Kidney (tissue), 14 donors: ENCODE measurements around the gene PNPLA7. TPM values are rescaled to one million over a fixed set of nuclear protein-coding genes. Genes with fewer than 3 reads are reported as not detected.

Experiments used
- DNase-seq, 5 donors: peaks; one replicate each; pipeline ENCODE4 v3.0.0-alpha.2; 2013 to 2020
- FAIRE-seq: peaks from 2 replicates; lab custom pipeline; 2012; peaks lifted over from hg19 to GRCh38; lab: Jason Lieb, UNC
- H3K27ac ChIP-seq, 2 donors: one replicate each; pipeline ENCODE4 v1.7.0; 2013; ENCODE audit warnings: low read depth in 2 of 2, low read length in 2 of 2, inconsistent platforms in 1 of 2
- H3K27me3 ChIP-seq: one replicate; pipeline ENCODE4 v1.7.1; 2013; ENCODE audit warnings: low read length, inconsistent platforms; ENCODE audit not compliant: control insufficient read depth, insufficient read depth
- H3K36me3 ChIP-seq, 3 donors: one replicate each; pipeline versions ENCODE4 v1.7.0 to v1.7.1; 2013; ENCODE audit warnings: low read length in 3 of 3, control low read depth in 1 of 3, inconsistent platforms in 1 of 3; ENCODE audit not compliant: insufficient read depth in 3 of 3, control insufficient read depth in 2 of 3
- H3K4me1 ChIP-seq, 3 donors: one replicate each; pipeline versions ENCODE4 v1.7.0 to v1.7.1; 2013; ENCODE audit warnings: low read length in 3 of 3, inconsistent platforms in 1 of 3, low read depth in 1 of 3; ENCODE audit not compliant: control insufficient read depth in 2 of 3, insufficient read depth in 2 of 3
- H3K4me3 ChIP-seq, 3 donors: one replicate each; pipeline versions ENCODE4 v1.7.0 to v1.8.1; 2013; ENCODE audit warnings: low read length in 3 of 3, control low read depth in 1 of 3, inconsistent platforms in 1 of 3
- H3K9ac ChIP-seq, 3 donors: one replicate each; pipeline versions ENCODE4 v1.7.0 to v1.7.1; 2013; ENCODE audit warnings: low read length in 3 of 3, control low read depth in 1 of 3, inconsistent platforms in 1 of 3
- H3K9me3 ChIP-seq, 3 donors: one replicate each; pipeline versions ENCODE4 v1.7.0 to v1.7.1; 2013; ENCODE audit warnings: low read length in 3 of 3, control low read depth in 1 of 3, inconsistent platforms in 1 of 3; ENCODE audit not compliant: control insufficient read depth in 2 of 3, insufficient read depth in 1 of 3
- intact Hi-C: fragments of 100-400 bp; cut with DNase I; formaldehyde crosslinking; loops from one replicate; pipeline ENCODE4 v1.11.1; 2022
- polyA plus RNA-seq: library from polyadenylated mRNA; stranded (reverse); fragments of 350-450 nt; fragmentation: Illumina TruSeq; extraction: RNeasy Lipid Tissue Mini Kit (QIAGEN cat#74804); gene quantifications from one replicate; pipeline ENCODE4 v1.2.3, GENCODE V29; 2014; ENCODE audit warnings: low read depth, low replicate concordance; ENCODE audit not compliant: insufficient read depth
- total RNA-seq: library from RNA; stranded (reverse); fragmentation: NEBNext Ultra II Directional; extraction: Animal tissue kit (Norgen Biotek cat#: 25700); gene quantifications from one replicate; pipeline ENCODE4 v1.2.1, GENCODE V29; 2021
- TF ChIP-seq, protein P1 (sequence below): IDR thresholded peaks from 3 replicates; pipeline ENCODE4 v1.5.1; 2012; ENCODE audit warnings: mild to moderate bottlenecking, moderate library complexity, borderline replicate concordance; ENCODE audit not compliant: insufficient read depth; ENCODE audit errors: extremely low read depth
- donor health status: control.
- donor health status: control.
- donor health status: control.
- donor health status: control.
- donor health status: control.
- donor health status: DM: yes; HTN: yes; CAD: no.
- donor health status: Normal renal cell carcinoma (clear cell type).

Gene PNPLA7
- total and polyA plus RNA-seq, 2 donors from 2014 or later = 2.1 to 9.6 TPM

DNA sequence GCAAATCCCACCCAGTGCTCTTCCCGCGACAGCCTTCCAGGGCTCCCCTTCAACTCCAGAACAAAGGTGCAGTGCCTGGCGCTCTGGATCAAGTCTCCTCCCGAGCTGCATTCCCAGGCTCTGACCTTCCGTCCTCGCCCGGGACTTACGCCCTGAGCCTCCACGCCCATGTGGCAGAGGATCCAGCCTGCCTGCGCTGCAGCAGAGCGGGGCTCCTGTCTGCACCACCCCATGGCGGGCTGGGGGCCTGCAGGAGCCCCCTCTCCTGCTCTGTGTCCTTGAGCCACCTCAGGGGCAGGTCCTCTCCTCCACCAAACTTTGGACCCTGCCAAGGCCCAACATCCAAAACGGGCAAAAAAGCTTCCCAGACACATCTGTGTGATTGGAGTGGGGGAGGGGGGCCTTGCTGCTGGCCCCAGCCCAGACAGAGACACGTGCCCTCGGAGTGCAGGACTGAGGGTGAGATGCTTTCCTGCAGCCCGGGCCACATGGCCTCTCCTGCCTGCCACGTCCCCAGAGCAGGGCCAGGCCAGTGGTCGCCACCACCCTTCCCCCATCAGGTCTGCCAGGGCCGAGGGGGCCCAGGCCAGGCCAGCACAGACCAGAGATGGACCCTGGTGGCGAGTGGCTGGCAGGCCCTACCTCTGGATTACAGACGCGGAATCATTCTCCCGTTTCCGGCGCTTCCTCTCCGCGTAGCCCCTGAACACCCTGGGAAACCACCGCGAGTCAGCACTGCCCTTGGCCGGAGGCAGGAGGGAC lies 95.4 kb downstream of the PNPLA7 start:
- no peaks in the 10 kb centered on the region for H3K27me3 ChIP-seq
- H3K9ac ChIP-seq = no peak overlapping the region
- FAIRE-seq (no peak), DNase-seq (peak in 4 of 5 donors; percentile 11 to 86 (median 61))
- no peaks in the 10 kb centered on the region for H3K9me3 ChIP-seq
- peak overlapping the region; percentile 47 to 63 for H3K27ac ChIP-seq
- TF ChIP-seq, protein P1, sequence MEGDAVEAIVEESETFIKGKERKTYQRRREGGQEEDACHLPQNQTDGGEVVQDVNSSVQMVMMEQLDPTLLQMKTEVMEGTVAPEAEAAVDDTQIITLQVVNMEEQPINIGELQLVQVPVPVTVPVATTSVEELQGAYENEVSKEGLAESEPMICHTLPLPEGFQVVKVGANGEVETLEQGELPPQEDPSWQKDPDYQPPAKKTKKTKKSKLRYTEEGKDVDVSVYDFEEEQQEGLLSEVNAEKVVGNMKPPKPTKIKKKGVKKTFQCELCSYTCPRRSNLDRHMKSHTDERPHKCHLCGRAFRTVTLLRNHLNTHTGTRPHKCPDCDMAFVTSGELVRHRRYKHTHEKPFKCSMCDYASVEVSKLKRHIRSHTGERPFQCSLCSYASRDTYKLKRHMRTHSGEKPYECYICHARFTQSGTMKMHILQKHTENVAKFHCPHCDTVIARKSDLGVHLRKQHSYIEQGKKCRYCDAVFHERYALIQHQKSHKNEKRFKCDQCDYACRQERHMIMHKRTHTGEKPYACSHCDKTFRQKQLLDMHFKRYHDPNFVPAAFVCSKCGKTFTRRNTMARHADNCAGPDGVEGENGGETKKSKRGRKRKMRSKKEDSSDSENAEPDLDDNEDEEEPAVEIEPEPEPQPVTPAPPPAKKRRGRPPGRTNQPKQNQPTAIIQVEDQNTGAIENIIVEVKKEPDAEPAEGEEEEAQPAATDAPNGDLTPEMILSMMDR = no peak
- intact Hi-C loops = no loop called here
- H3K36me3 ChIP-seq = no peaks in the 10 kb centered on the region
- H3K4me1 ChIP-seq = peaks cover 0 to 27% (median 7%) of the 10 kb centered on the region in 3 donors
- peak overlapping the region in 2 of 3 donors; percentile 46 to 50 for H3K4me3 ChIP-seq

DNA sequence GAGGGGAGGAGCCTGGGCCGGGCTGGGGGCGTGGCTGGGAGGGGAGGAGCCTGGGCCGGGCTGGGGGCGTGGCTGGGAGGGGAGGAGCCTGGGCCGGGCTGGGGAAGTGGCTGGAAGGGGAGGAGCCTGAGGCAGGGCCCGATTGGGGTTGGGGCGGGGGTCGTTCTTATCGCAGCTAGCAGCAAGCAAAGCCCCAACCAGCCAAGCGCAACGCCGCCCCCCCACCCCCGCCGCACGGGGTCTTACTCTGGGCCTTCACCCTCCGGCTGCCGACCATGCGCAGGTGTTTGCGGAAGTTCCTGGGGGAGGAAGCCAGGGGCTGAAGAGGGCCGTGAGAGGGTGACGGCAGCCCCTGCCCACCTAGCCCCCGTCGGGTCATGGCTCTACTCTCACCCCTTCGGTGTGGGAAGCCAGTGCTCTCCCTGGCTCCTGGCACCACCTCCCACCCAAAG lies 96.0 kb downstream of the PNPLA7 start:
- Histone ChIP-seq H3K9ac (no peak overlapping the region), H3K27ac (peak overlapping the region in 1 of 2 donors; percentile 47), H3K9me3 (no peaks in the 10 kb centered on the region), H3K4me3 (peak overlapping the region in 2 of 3 donors; percentile 46 to 50), H3K36me3 (no peaks in the 10 kb centered on the region), H3K27me3 (no peaks in the 10 kb centered on the region), H3K4me1 (peaks cover 0 to 22% (median 7%) of the 10 kb centered on the region in 3 donors)
- DNase-seq = peak; percentile 51 to 95 (median 65)
- intact Hi-C loops = no loop called here
- no peak for FAIRE-seq
- TF ChIP-seq, protein P1 = no peak

DNA sequence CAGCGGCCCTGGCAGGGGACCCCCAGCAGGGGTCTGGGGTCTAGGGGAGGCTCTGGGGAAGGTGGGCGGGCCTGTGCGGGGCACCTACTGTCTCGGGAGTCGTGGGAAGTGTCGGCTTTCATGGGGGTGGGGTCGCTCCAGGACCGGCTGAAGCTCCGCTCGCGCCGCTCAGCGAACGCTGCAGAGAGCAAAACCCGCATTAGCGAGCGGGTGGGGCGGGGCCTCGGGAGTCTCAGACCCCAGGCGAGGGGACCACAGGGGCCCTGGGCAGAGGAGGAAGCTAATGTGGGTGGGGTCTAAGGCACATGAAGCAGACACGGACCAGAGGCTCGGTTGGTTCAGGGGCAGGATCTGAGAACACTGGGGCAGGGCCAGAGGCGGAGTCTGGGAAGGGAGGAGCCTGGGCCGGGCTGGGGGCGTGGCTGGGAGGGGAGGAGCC lies 96.5 kb downstream of the PNPLA7 start:
- Histone ChIP-seq H3K4me1 (peaks cover 0 to 22% (median 7%) of the 10 kb centered on the region in 3 donors), H3K36me3 (no peaks in the 10 kb centered on the region), H3K27me3 (no peaks in the 10 kb centered on the region), H3K4me3 (peak overlapping the region in 1 of 3 donors; percentile 11), H3K9me3 (no peaks in the 10 kb centered on the region), H3K27ac (no peak overlapping the region), H3K9ac (no peak overlapping the region)
- peak; percentile 85 to 95 (median 90) for DNase-seq
- intact Hi-C loops = no loop called here
- TF ChIP-seq, protein P1 = no peak
- no peak for FAIRE-seq
